Measurements from ENCODE around the gene KRT5.
"Not testable (repeated sequence)": the region's sequence is repeated elsewhere in the genome, so short reads cannot be mapped to it uniquely, and the experiment has no call there.

Gene KRT5

GRCh38 chr12:52518574-52519386 lies 1.4 kb downstream of the KRT5 start:
- DNase-seq, result no peak

GRCh38 chr12:52517888-52518287 lies 2.3 kb downstream of the KRT5 start:
- DNase-seq, result no peak

GRCh38 chr12:52517005-52517835 lies 3.0 kb downstream of the KRT5 start:
- DNase-seq, result no peak

- no peak for DNase-seq
Observed at GRCh38 chr12:52515927-52516831, 4.0 kb downstream of the KRT5 start.

GRCh38 chr12:52515319-52515646 lies 4.9 kb downstream of the KRT5 start:
- no peak for DNase-seq

- no peak for DNase-seq
Observed at GRCh38 chr12:52514471-52515318, 5.5 kb downstream of the KRT5 start.

GRCh38 chr12:52513736-52514135 lies 6.5 kb downstream of the KRT5 start:
- no peak for DNase-seq

GRCh38 chr12:52508211-52508610 lies 12.0 kb downstream of the KRT5 start:
- no peak for DNase-seq

- no peak for DNase-seq
Observed at GRCh38 chr12:52506858-52507715, 13.1 kb downstream of the KRT5 start.

- DNase-seq, result no peak
Observed at GRCh38 chr12:52502877-52503276, 17.3 kb downstream of the KRT5 start.

GRCh38 chr12:52501490-52501889 lies 18.7 kb downstream of the KRT5 start:
- no peak for DNase-seq

- DNase-seq, result not testable (repeated sequence)
Observed at GRCh38 chr12:52500574-52500973, 19.6 kb downstream of the KRT5 start.

GRCh38 chr12:52499806-52500560 lies 20.2 kb downstream of the KRT5 start:
- no peak for DNase-seq

GRCh38 chr12:52498946-52499345 lies 21.2 kb downstream of the KRT5 start:
- no peak for DNase-seq

GRCh38 chr12:52497975-52498374 lies 22.2 kb downstream of the KRT5 start:
- no peak for DNase-seq

- DNase-seq, result no peak
Observed at GRCh38 chr12:52496590-52497071, 23.6 kb downstream of the KRT5 start.

GRCh38 chr12:52496054-52496453 lies 24.1 kb downstream of the KRT5 start:
- DNase-seq, result no peak

GRCh38 chr12:52495389-52495788 lies 24.8 kb downstream of the KRT5 start:
- DNase-seq, result no peak

- no peak for DNase-seq
Observed at GRCh38 chr12:52494518-52494917, 25.7 kb downstream of the KRT5 start.

GRCh38 chr12:52494100-52494499 lies 26.1 kb downstream of the KRT5 start:
- DNase-seq, result no peak

Measured in activated CD8-positive, alpha-beta memory T cell treated with anti-CD3 and anti-CD28 coated beads, Interleukin-2, amount 50 U/mL, for 4 hours (primary cell).